GM12878 (cell line): ENCODE measurements around the gene EPN3. TPM values are rescaled to one million over a fixed set of nuclear protein-coding genes. Genes with fewer than 3 reads are reported as not detected.

ENCODE experiments used
- ATAC-seq: fragments of 200-7000 bp; cut with Tn5 transposase; 3 replicates; pipeline ENCODE4 v1.9.1; 2020; ENCODE audit warnings: mild to moderate bottlenecking, moderate library complexity
- BruUV-seq: library from RNA; stranded (reverse); fragments of 400-500 nt; replicated peaks from 2 replicates; lab custom pipeline; 2021; lab: Mats Ljungman, UMichigan
- CTCF ChIA-PET: fragments of 300-600 bp; sonication (Branson Sonifier 250); formaldehyde crosslinking; extraction: SDS; loops from one replicate; lab custom pipeline; 2021; ENCODE audit warnings: inconsistent platforms; lab: Yijun Ruan, JAX
- POLR2A ChIA-PET: fragments of 350-600 bp; formaldehyde crosslinking; extraction: SDS; loops from one replicate; lab custom pipeline; 2021; ENCODE audit warnings: inconsistent platforms; lab: Charles Lee
- RAD21 ChIA-PET: fragments of 300-600 bp; sonication (Branson Sonifier 250); formaldehyde crosslinking; loops from one replicate; lab custom pipeline; 2023; ENCODE audit warnings: antibody characterized with exemption; ENCODE audit not compliant: unreplicated experiment; lab: Charles Lee
- SMC1A ChIA-PET: fragments of 300-600 bp; sonication (Branson Sonifier 250); formaldehyde crosslinking; loops from one replicate; lab custom pipeline; 2023; ENCODE audit not compliant: unreplicated experiment, uncharacterized antibody; lab: Charles Lee
- DNase-seq: peaks from one replicate; pipeline ENCODE4 v3.0.0-alpha.2; 2011; ENCODE audit warnings: low read depth, low spot score
- FAIRE-seq: peaks from 3 replicates; lab custom pipeline; 2011; peaks lifted over from hg19 to GRCh38; lab: Jason Lieb, UNC
- H2AFZ ChIP-seq: 2 replicates; pipeline ENCODE4 v1.6.0; 2011; ENCODE audit warnings: low read depth, low read length, control low read depth; ENCODE audit not compliant: control insufficient read depth
- H3K27ac ChIP-seq: 2 replicates; pipeline ENCODE4 v1.5.1; 2011; ENCODE audit warnings: control low read depth; ENCODE audit not compliant: control insufficient read depth, insufficient read depth
- H3K27me3 ChIP-seq, 2 experiments: replicated peaks in 1 of 2; 2 replicates each; pipeline versions ENCODE4 v1.6.0 to v1.6.1; 2011; ENCODE audit warnings: low read length in 1 of 2; ENCODE audit not compliant: control insufficient read depth in 2 of 2, insufficient read depth in 2 of 2
- H3K36me3 ChIP-seq, 2 experiments: 2 replicates each; pipeline ENCODE4 v1.5.1; 2011; ENCODE audit warnings: low read length in 1 of 2; ENCODE audit not compliant: control insufficient read depth in 2 of 2, insufficient read depth in 2 of 2
- H3K4me1 ChIP-seq: 2 replicates; pipeline ENCODE4 v1.6.1; 2011; ENCODE audit warnings: mild to moderate bottlenecking, low read length, moderate library complexity, mixed read lengths; ENCODE audit not compliant: control insufficient read depth, insufficient read depth
- H3K4me2 ChIP-seq: 2 replicates; pipeline ENCODE4 v1.6.0; 2011; ENCODE audit warnings: control low read depth; ENCODE audit not compliant: control insufficient read depth, insufficient read depth
- H3K4me3 ChIP-seq: fragments of 200-600 bp; sonication (generic); 2 replicates; pipeline ENCODE4 v1.5.1; 2016
- H3K79me2 ChIP-seq: 2 replicates; pipeline ENCODE4 v1.6.0; 2011; ENCODE audit warnings: low read length; ENCODE audit not compliant: control insufficient read depth, insufficient read depth
- H3K9ac ChIP-seq: 2 replicates; pipeline ENCODE4 v1.8.0; 2011; ENCODE audit warnings: low read length, control low read depth, mixed read lengths; ENCODE audit not compliant: control insufficient read depth, insufficient read depth
- H3K9me3 ChIP-seq: replicated peaks from 3 replicates; pipeline ENCODE4 v1.5.1; 2011; ENCODE audit warnings: mild to moderate bottlenecking, low read length; ENCODE audit not compliant: control insufficient read depth, insufficient read depth
- H4K20me1 ChIP-seq: 2 replicates; pipeline ENCODE4 v1.6.0; 2011; ENCODE audit not compliant: control insufficient read depth, insufficient read depth
- BHLHE40 ChIP-seq, 2 experiments: fragments of 450-650 bp in 1 of 2; IDR thresholded peaks; 2 replicates each; pipeline ENCODE4 v1.6.1; 2011 to 2017; ENCODE audit warnings: low read depth in 2 of 2, borderline replicate concordance in 1 of 2, improper control_type of control experiment in 1 of 2, low read length in 1 of 2, mild to moderate bottlenecking in 1 of 2
- CBX3 ChIP-seq: fragments of 200-600 bp; sonication (generic); IDR thresholded peaks from 2 replicates; pipeline ENCODE4 v1.6.1; 2016; ENCODE audit warnings: low read depth, borderline replicate concordance
- E4F1 ChIP-seq: fragments of 450-650 bp; IDR thresholded peaks from 2 replicates; pipeline ENCODE4 v1.6.1; 2018; ENCODE audit warnings: borderline replicate concordance, mild to moderate bottlenecking; ENCODE audit not compliant: partially characterized antibody
- IKZF1 ChIP-seq: fragments of 450-650 bp; conservative IDR thresholded peaks from 2 replicates; pipeline ENCODE4 v1.6.1; 2017; ENCODE audit warnings: antibody characterized with exemption, mild to moderate bottlenecking
- KLF5 ChIP-seq: fragments of 450-650 bp; IDR thresholded peaks from 2 replicates; pipeline ENCODE4 v1.6.1; 2014; ENCODE audit warnings: mild to moderate bottlenecking; ENCODE audit not compliant: partially characterized antibody
- NFYB ChIP-seq: IDR thresholded peaks from 2 replicates; pipeline ENCODE4 v1.6.1; 2011; ENCODE audit warnings: low read depth, mild to moderate bottlenecking, low read length, improper control_type of control experiment, moderate library complexity; ENCODE audit not compliant: insufficient read depth
- PKNOX1 ChIP-seq: fragments of 450-650 bp; IDR thresholded peaks from 2 replicates; pipeline ENCODE4 v1.6.1; 2016; ENCODE audit warnings: mild to moderate bottlenecking
- POLR2A ChIP-seq: IDR thresholded peaks from 2 replicates; pipeline ENCODE4 v1.6.1; 2011; ENCODE audit warnings: low read depth, mild to moderate bottlenecking, low read length
- POLR2AphosphoS2 ChIP-seq: IDR thresholded peaks from 2 replicates; pipeline ENCODE4 v1.6.1; 2011; ENCODE audit warnings: low read depth, mild to moderate bottlenecking, low read length, improper control_type of control experiment, moderate library complexity
- RCOR1 ChIP-seq: conservative IDR thresholded peaks from 2 replicates; pipeline ENCODE4 v1.6.1; 2012; ENCODE audit warnings: low read depth, low read length, improper control_type of control experiment
- SPI1 ChIP-seq: IDR thresholded peaks from 2 replicates; pipeline ENCODE4 v1.6.1; 2011; ENCODE audit warnings: low read depth, mild to moderate bottlenecking, low read length, moderate library complexity, borderline replicate concordance; ENCODE audit not compliant: insufficient read depth
- TCF12 ChIP-seq: IDR thresholded peaks from 2 replicates; pipeline ENCODE4 v1.6.1; 2011; ENCODE audit warnings: low read depth, mild to moderate bottlenecking, low read length
- WGBS: methylation state at CpG from one replicate; pipeline ENCODE4 v1.1.6; 2016; ENCODE audit warnings: low lambda C conversion rate; ENCODE audit not compliant: insufficient replicate concordance, insufficient coverage; ENCODE audit errors: missing lambda C conversion rate; 5-methylcytosine and 5-hydroxymethylcytosine counted together
- in situ Hi-C: fragments of 300-500 bp; cut with MboI; formaldehyde crosslinking; loops from 9 replicates; pipeline ENCODE4 v1.14.3; 2018; ENCODE audit warnings: mixed read lengths
- intact Hi-C: fragments of 100-400 bp; cut with micrococcal nuclease; formaldehyde crosslinking; loops from one replicate; pipeline ENCODE4 v1.14.2; 2022; ENCODE audit not compliant: unreplicated experiment
- polyA plus RNA-seq, 11 experiments: library from polyadenylated mRNA; depleted of rRNA in 4 of 11; unstranded in 6 of 11; stranded (reverse) in 5 of 11; fragments of >200 nt; fragmentation: Nextera tagmentation in 4 of 11; fragmentation: Illumina TruSeq in 1 of 11; extraction: Ambion mirVana in 4 of 11; extraction: Trizol in 1 of 11; gene quantifications; 1 replicate in 1 of 11; 2 replicates in 10 of 11; pipeline versions ENCODE4 v1.2.1 to v1.2.3, GENCODE V29; 2011 to 2016; ENCODE audit warnings: inconsistent platforms in 2 of 11, missing spikeins in 2 of 11, low read depth in 1 of 11
- total RNA-seq, 4 experiments: library from RNA; depleted of rRNA in 3 of 4; stranded (reverse); fragments of >200 nt in 3 of 4; fragmentation: Illumina TruSeq in 1 of 4; extraction: Trizol in 1 of 4; gene quantifications; 2 replicates each; pipeline versions ENCODE4 v1.2.1 to v1.2.3, GENCODE V29; 2013 to 2021
- TF ChIP-seq, protein P1 (sequence below): IDR thresholded peaks from 2 replicates; pipeline ENCODE4 v1.6.1; 2011; ENCODE audit warnings: borderline replicate concordance, low read depth, mild to moderate bottlenecking, moderate library complexity, mixed read lengths, low read length; ENCODE audit not compliant: insufficient read depth; ENCODE audit errors: extremely low read length
- TF ChIP-seq, protein P2 (sequence below): fragments of 450-650 bp; IDR thresholded peaks from 2 replicates; pipeline ENCODE4 v1.6.1; 2017; ENCODE audit warnings: antibody characterized with exemption, mild to moderate bottlenecking, moderate library complexity

EPN3 gene
- total and polyA plus RNA-seq, 10 of the 15 experiments (the other 5 are each of a cell fraction or from before 2014, with no cell fraction given) = 0.04 to 0.07 TPM; not detected in 8

- TF ChIP-seq RCOR1 (no peak), CBX3 (no peak), POLR2A (no peak), E4F1 (no peak), IKZF1 (no peak)
Measured at GRCh38 chr17:50582741-50583140, 50.2 kb downstream of the EPN3 start (continued).

DNA sequence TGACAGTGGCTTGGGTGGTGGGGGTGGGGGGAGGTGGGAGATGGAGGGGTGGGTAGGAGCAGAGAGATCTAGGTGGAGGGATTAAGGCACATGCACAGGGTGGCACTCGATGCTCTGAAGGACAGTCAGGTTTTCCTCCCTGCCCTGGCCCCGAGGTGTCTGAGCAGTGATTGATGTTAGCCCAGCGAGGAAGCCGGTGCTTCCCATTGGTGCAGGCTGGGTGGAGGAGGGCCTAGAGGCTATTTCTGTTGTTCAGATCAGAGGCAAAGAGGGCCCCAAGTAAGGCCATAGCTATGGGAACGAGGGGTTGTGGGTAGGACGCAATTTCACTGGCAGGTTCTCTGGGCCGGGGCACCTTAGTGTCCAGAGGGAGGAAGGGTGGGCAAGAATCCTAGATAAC, 51.1 kb downstream of the EPN3 start:
- DNase-seq = no peak
- in situ Hi-C loops (no loop called here), intact Hi-C loops (no loop called here)
- H3K9ac ChIP-seq = no peak overlapping the region
- H3K79me2 ChIP-seq = no peaks in the 10 kb centered on the region
- no peak overlapping the region for H2AFZ ChIP-seq
- ChIA-PET POLR2A (no interaction called here), SMC1A (no interaction called here), RAD21 (no interaction called here), CTCF (no interaction called here)
- FAIRE-seq = no peak
- ATAC-seq = peak; percentile 57; the same call in 2 of the 3 replicates
- WGBS = 16% methylated on average over 7 of the region's 7 CpGs
- no peaks in the 10 kb centered on the region for H3K36me3 ChIP-seq
- peaks cover 2 to 4% of the 10 kb centered on the region in 2 experiments; a peak in 2 of 4 replicates for H3K27me3 ChIP-seq
- H3K9me3 ChIP-seq = no peaks in the 10 kb centered on the region
- BruUV-seq = no TSS peak
- no peak for TF ChIP-seq KLF5
- TF ChIP-seq, protein P1, sequence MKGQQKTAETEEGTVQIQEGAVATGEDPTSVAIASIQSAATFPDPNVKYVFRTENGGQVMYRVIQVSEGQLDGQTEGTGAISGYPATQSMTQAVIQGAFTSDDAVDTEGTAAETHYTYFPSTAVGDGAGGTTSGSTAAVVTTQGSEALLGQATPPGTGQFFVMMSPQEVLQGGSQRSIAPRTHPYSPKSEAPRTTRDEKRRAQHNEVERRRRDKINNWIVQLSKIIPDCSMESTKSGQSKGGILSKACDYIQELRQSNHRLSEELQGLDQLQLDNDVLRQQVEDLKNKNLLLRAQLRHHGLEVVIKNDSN = no peak
- TF ChIP-seq POLR2AphosphoS2 = no peak
- TF ChIP-seq BHLHE40 (IDR thresholded peaks at IDR 0.05; ENCODE audit: borderline replicate concordance in 1 of 2, low read depth in 2 of 2, low read length in 1 of 2) = no peak
- TF ChIP-seq SPI1 = no peak
- TF ChIP-seq NFYB = 0 out of 2 replicates have a peak, but pooled peaks have one; percentile 27
- peak; percentile 46 for TF ChIP-seq PKNOX1
- TF ChIP-seq TCF12 = no peak
- TF ChIP-seq, protein P2, sequence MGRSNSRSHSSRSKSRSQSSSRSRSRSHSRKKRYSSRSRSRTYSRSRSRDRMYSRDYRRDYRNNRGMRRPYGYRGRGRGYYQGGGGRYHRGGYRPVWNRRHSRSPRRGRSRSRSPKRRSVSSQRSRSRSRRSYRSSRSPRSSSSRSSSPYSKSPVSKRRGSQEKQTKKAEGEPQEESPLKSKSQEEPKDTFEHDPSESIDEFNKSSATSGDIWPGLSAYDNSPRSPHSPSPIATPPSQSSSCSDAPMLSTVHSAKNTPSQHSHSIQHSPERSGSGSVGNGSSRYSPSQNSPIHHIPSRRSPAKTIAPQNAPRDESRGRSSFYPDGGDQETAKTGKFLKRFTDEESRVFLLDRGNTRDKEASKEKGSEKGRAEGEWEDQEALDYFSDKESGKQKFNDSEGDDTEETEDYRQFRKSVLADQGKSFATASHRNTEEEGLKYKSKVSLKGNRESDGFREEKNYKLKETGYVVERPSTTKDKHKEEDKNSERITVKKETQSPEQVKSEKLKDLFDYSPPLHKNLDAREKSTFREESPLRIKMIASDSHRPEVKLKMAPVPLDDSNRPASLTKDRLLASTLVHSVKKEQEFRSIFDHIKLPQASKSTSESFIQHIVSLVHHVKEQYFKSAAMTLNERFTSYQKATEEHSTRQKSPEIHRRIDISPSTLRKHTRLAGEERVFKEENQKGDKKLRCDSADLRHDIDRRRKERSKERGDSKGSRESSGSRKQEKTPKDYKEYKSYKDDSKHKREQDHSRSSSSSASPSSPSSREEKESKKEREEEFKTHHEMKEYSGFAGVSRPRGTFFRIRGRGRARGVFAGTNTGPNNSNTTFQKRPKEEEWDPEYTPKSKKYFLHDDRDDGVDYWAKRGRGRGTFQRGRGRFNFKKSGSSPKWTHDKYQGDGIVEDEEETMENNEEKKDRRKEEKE = no peak
- H4K20me1 ChIP-seq = no peaks in the 10 kb centered on the region
- H3K4me2 ChIP-seq = no peak overlapping the region
- no peak overlapping the region for H3K4me3 ChIP-seq
- no peaks in the 10 kb centered on the region for H3K4me1 ChIP-seq
- no peak overlapping the region for H3K27ac ChIP-seq
